Uterus (tissue), 2 donors: Measurements from ENCODE around the gene GPR155.

ENCODE experiments used
- CTCF ChIP-seq, 4 experiments: fragments of 200-600 bp in 2 of 4; fragments of 450-650 bp in 2 of 4; sonication (generic) in 2 of 4; IDR thresholded peaks; one replicate each; pipeline ENCODE4 v1.5.1; 2016 to 2019; ENCODE audit warnings: antibody characterized with exemption in 4 of 4, mild to moderate bottlenecking in 2 of 4, moderate library complexity in 1 of 4
- POLR2A ChIP-seq, 2 donors: fragments of 450-650 bp; IDR thresholded peaks; one replicate each; pipeline ENCODE4 v1.6.1; 2016; ENCODE audit warnings: antibody characterized with exemption in 2 of 2, mild to moderate bottlenecking in 1 of 2, moderate library complexity in 1 of 2

GRCh38 chr2:174512345-174512744 is 25.5 kb upstream of the GPR155 start:
- TF ChIP-seq CTCF (IDR thresholded peaks at IDR 0.05), result no peak
- TF ChIP-seq POLR2A (IDR thresholded peaks at IDR 0.05), result no peak
